ENCODE measurements around the gene ELF1.
"Not testable (repeated sequence)": the region's sequence is repeated elsewhere in the genome, so short reads cannot be mapped to it uniquely, and the experiment has no call there.

The ELF1 gene

GRCh38 chr13:41054212-41054877 lies 35.2 kb upstream of the ELF1 start:
- H3K9me3 ChIP-seq (ENCODE audit: control insufficient read depth, insufficient read depth, low read length) = 0 out of 2 replicates have a peak, but pooled peaks cover 2% of the 10 kb centered on the region
- peaks cover 2% of the 10 kb centered on the region; the same call in 1 of the 2 replicates for H3K36me3 ChIP-seq (ENCODE audit: insufficient read depth, low read length)
- no peak overlapping the region for H3K9ac ChIP-seq (ENCODE audit: low read depth, low read length)
- 0 out of 2 replicates have a peak, but pooled peaks cover 4% of the 10 kb centered on the region for H3K4me1 ChIP-seq (ENCODE audit: insufficient read depth, low read length)

DNA sequence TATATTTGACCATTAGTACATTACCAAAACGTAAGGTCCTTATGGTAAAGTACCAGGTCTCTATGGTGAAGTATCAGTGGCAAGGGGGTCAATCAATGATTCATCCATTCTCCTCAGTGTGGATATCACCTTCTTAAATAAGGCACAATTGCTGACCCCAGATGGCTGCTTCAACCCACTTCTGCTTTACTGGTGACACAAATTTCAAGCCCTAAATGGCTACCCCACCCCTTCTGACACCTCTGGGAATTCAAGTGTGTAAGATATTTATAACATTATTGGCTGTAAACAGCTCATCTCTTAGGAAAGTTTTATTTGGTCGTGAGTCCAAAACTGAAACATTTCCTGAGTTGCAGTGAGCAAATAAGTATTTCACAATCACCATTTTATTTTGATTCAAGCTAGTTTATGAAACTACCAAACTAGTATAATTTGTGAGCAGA lies 34.3 kb upstream of the ELF1 start:
- Histone ChIP-seq H3K4me1 (ENCODE audit: insufficient read depth, low read length) (0 out of 2 replicates have a peak, but pooled peaks cover 3% of the 10 kb centered on the region), H3K9ac (ENCODE audit: low read depth, low read length) (no peak overlapping the region), H3K9me3 (ENCODE audit: control insufficient read depth, insufficient read depth, low read length) (peaks cover 11% of the 10 kb centered on the region; the same call in 1 of the 2 replicates), H3K36me3 (ENCODE audit: insufficient read depth, low read length) (peaks cover 2% of the 10 kb centered on the region; the same call in 1 of the 2 replicates)

DNA sequence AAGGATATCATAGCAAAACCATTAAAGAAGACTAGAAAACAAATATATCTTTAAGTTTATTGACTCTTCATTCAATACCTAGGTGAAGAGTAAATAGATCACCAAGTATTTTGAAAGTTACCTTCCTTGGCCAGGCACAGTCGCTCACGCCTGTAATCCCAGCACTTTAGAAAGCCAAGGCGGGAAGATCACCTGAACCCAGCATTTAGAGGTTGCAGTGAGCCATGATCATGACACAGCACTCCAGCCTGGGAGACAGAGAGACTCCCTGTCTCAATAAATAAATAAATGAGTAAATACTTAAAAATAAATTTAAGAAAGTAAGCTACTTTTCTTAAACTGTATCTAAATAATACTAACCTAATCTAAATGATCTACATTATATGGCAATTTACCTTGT lies 33.3 kb upstream of the ELF1 start:
- H3K4me1 ChIP-seq (ENCODE audit: insufficient read depth, low read length) = no peaks in the 10 kb centered on the region

GRCh38 chr13:41049480-41050440 lies 30.6 kb upstream of the ELF1 start:
- Histone ChIP-seq H3K9me3 (ENCODE audit: control insufficient read depth, insufficient read depth, low read length) (peaks cover 15% of the 10 kb centered on the region; the same call in 1 of the 2 replicates), H3K9ac (ENCODE audit: low read depth, low read length) (no peak overlapping the region), H3K36me3 (ENCODE audit: insufficient read depth, low read length) (peaks cover 2% of the 10 kb centered on the region; the same call in 1 of the 2 replicates), H3K4me1 (ENCODE audit: insufficient read depth, low read length) (no peaks in the 10 kb centered on the region)

More for the DNA sequence above, 33.3 kb upstream of the ELF1 start:
- Histone ChIP-seq H3K36me3 (ENCODE audit: insufficient read depth, low read length) (peaks cover 2% of the 10 kb centered on the region; the same call in 1 of the 2 replicates), H3K9me3 (ENCODE audit: control insufficient read depth, insufficient read depth, low read length) (peaks cover 15% of the 10 kb centered on the region; the same call in 1 of the 2 replicates), H3K9ac (ENCODE audit: low read depth, low read length) (no peak overlapping the region)

- Histone ChIP-seq H3K36me3 (ENCODE audit: insufficient read depth, low read length) (peaks cover 2% of the 10 kb centered on the region; the same call in 1 of the 2 replicates), H3K9me3 (ENCODE audit: control insufficient read depth, insufficient read depth, low read length) (peaks cover 15% of the 10 kb centered on the region; the same call in 1 of the 2 replicates), H3K4me1 (ENCODE audit: insufficient read depth, low read length) (no peaks in the 10 kb centered on the region), H3K9ac (ENCODE audit: low read depth, low read length) (no peak overlapping the region)
Measured at GRCh38 chr13:41048640-41049039, 29.5 kb upstream of the ELF1 start.

DNA sequence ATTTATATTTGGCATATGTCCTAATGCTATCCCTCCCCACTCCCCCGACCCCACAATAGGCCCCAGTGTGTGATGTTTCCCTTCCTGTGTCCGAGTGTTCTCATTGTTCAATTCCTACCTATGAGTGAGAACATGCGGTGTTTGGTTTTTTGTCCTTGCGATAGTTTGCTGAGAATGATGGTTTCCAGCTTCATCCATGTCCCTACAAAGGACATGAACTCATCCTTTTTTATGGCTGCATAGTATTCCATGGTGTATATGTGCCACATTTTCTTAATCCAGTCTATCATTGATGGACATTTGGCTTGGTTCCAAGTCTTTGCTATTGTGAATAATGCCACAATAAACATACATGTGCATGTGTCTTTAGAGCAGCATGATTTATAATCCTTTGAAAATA lies 23.3 kb upstream of the ELF1 start:
- not testable (repeated sequence) for H3K4me1 ChIP-seq (ENCODE audit: insufficient read depth, low read length); H3K36me3 ChIP-seq (ENCODE audit: insufficient read depth, low read length); H3K9me3 ChIP-seq (ENCODE audit: control insufficient read depth, insufficient read depth, low read length); H3K9ac ChIP-seq (ENCODE audit: low read depth, low read length)

DNA sequence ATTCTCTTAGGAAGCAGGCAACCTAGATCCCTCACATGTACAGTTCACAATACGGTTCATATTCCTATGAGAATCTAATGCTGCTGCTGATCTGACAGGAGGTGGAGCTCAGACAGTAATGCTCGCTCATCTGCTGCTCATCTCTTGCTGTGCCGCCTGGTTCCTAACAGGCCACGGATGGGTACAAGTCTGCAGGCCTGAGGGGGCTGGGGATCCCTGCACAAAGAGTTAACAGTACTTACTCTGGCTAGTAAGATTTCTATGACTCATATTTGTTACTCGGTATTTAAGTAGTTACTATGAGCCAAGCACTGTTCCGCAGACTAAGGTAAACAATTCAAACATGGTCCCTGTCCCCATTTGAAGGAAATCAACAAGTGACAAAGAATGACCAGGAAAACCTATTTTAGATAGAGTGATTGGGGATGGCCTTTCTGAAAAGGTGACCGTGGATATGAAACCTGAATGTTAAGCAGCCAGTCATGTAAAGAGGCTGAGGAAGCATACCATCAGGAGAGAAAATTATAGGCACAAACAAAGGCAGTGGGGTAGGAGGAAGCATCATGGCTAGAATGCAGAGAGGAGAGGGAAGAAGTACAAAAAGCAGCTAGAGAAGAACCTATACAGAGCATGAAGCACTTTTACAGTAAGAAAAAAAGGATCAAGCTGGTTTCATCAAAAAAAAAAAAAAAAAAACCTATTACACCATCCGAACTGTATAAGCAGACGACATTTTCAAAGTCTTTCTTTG lies 21.6 kb upstream of the ELF1 start:
- H3K9ac ChIP-seq (ENCODE audit: low read depth, low read length) = no peak overlapping the region
- H3K36me3 ChIP-seq (ENCODE audit: insufficient read depth, low read length) = no peaks in the 10 kb centered on the region
- no peaks in the 10 kb centered on the region for H3K9me3 ChIP-seq (ENCODE audit: control insufficient read depth, insufficient read depth, low read length)
- no peaks in the 10 kb centered on the region for H3K4me1 ChIP-seq (ENCODE audit: insufficient read depth, low read length)

GRCh38 chr13:41039746-41040145 lies 20.6 kb upstream of the ELF1 start:
- H3K36me3 ChIP-seq (ENCODE audit: insufficient read depth, low read length) = no peaks in the 10 kb centered on the region

GRCh38 chr13:41036557-41036956 lies 17.4 kb upstream of the ELF1 start:
- H3K9me3 ChIP-seq (ENCODE audit: control insufficient read depth, insufficient read depth, low read length) = not testable (repeated sequence)

More at GRCh38 chr13:41039746-41040145, 20.6 kb upstream of the ELF1 start:
- peaks cover 4% of the 10 kb centered on the region; the same call in 1 of the 2 replicates for H3K4me1 ChIP-seq (ENCODE audit: insufficient read depth, low read length)
- no peaks in the 10 kb centered on the region for H3K9me3 ChIP-seq (ENCODE audit: control insufficient read depth, insufficient read depth, low read length)
- H3K9ac ChIP-seq (ENCODE audit: low read depth, low read length) = no peak overlapping the region

DNA sequence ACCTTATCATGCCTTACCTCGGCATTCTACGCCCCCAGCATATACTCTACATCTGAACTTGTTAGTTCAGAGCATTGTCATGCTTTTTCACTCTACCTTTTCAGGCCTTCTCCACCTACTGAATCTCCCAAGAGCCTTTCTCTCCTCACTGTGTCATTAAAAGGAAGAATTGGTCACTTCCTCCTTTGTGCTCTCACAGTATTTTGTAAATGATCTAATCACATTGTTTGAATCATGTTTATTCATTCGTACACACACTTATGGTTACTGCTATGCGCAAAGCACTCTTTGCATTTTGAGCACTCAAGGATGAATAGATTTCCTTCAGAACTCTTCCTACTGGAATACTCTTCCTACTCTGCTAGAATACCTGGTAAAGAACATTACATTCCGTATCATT lies 15.8 kb upstream of the ELF1 start:
- peaks cover 5% of the 10 kb centered on the region; the same call in 1 of the 2 replicates for H3K4me1 ChIP-seq (ENCODE audit: insufficient read depth, low read length)
- H3K9ac ChIP-seq (ENCODE audit: low read depth, low read length) = no peak overlapping the region
- no peaks in the 10 kb centered on the region for H3K9me3 ChIP-seq (ENCODE audit: control insufficient read depth, insufficient read depth, low read length)
- H3K36me3 ChIP-seq (ENCODE audit: insufficient read depth, low read length) = no peaks in the 10 kb centered on the region

More at GRCh38 chr13:41036557-41036956, 17.4 kb upstream of the ELF1 start:
- not testable (repeated sequence) for H3K36me3 ChIP-seq (ENCODE audit: insufficient read depth, low read length); H3K4me1 ChIP-seq (ENCODE audit: insufficient read depth, low read length); H3K9ac ChIP-seq (ENCODE audit: low read depth, low read length)

- no peaks in the 10 kb centered on the region for H3K9me3 ChIP-seq (ENCODE audit: control insufficient read depth, insufficient read depth, low read length)
- H3K4me1 ChIP-seq (ENCODE audit: insufficient read depth, low read length) = peaks cover 5% of the 10 kb centered on the region; the same call in 1 of the 2 replicates
- H3K9ac ChIP-seq (ENCODE audit: low read depth, low read length) = no peak overlapping the region
- H3K36me3 ChIP-seq (ENCODE audit: insufficient read depth, low read length) = no peaks in the 10 kb centered on the region
Measured at GRCh38 chr13:41034382-41034781, 15.3 kb upstream of the ELF1 start.

- no peaks in the 10 kb centered on the region for H3K36me3 ChIP-seq (ENCODE audit: insufficient read depth, low read length)
Measured at GRCh38 chr13:41032691-41033376, 13.7 kb upstream of the ELF1 start.

DNA sequence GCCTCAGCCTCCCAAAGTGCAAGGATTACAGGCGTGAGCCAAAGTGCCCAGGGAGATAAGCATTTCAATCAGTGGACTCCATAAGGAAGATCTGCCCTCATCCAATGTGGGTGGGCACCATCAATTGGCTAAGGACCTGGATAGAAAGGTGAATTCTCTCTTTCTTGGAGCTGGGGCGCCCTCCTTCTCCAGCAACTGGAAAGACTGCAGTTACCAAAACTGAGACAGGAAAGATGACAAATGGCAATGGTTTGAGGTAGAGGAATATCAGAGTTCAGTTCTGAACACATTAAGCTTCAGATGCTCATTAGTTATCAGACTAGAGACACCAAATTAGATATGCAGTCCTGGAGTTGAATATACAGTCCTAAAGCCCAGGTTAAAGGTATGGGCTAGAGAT lies 10.5 kb upstream of the ELF1 start:
- Histone ChIP-seq H3K4me1 (ENCODE audit: insufficient read depth, low read length) (peaks cover under 1% of the 10 kb centered on the region; the same call in 1 of the 2 replicates), H3K9me3 (ENCODE audit: control insufficient read depth, insufficient read depth, low read length) (no peaks in the 10 kb centered on the region), H3K36me3 (ENCODE audit: insufficient read depth, low read length) (no peaks in the 10 kb centered on the region), H3K9ac (ENCODE audit: low read depth, low read length) (no peak overlapping the region)

More at GRCh38 chr13:41032691-41033376, 13.7 kb upstream of the ELF1 start:
- Histone ChIP-seq H3K9me3 (ENCODE audit: control insufficient read depth, insufficient read depth, low read length) (no peaks in the 10 kb centered on the region), H3K9ac (ENCODE audit: low read depth, low read length) (no peak overlapping the region), H3K4me1 (ENCODE audit: insufficient read depth, low read length) (peaks cover 5% of the 10 kb centered on the region; the same call in 1 of the 2 replicates)
